H1 (cell line): Measurements from ENCODE around the gene PNMA1. TPM values are rescaled to one million over a fixed set of nuclear protein-coding genes. Genes with fewer than 3 reads are reported as not detected.

Experiments
- CTCF ChIA-PET: fragments of 300-600 bp; sonication (Branson Sonifier 250); formaldehyde crosslinking; loops from one replicate; lab custom pipeline; 2021; ENCODE audit not compliant: partially characterized antibody; lab: Charles Lee
- POLR2A ChIA-PET: fragments of 300-600 bp; sonication (Branson Sonifier 250); formaldehyde crosslinking; loops from one replicate; lab custom pipeline; 2021; ENCODE audit warnings: inconsistent platforms; ENCODE audit not compliant: partially characterized antibody; lab: Charles Lee
- DNase-seq, 2 experiments: peaks; one replicate each; pipeline versions ENCODE4 v3.0.0 to v3.0.0-alpha.2; 2010 to 2022; ENCODE audit warnings: low spot score in 2 of 2, low read depth in 1 of 2, mixed read lengths in 1 of 2
- FAIRE-seq: peaks from 2 replicates; lab custom pipeline; 2011; peaks lifted over from hg19 to GRCh38; lab: Jason Lieb, UNC
- H2AFZ ChIP-seq: 2 replicates; pipeline ENCODE4 v1.8.1; 2012; ENCODE audit warnings: low read length, inconsistent platforms
- H2AK5ac ChIP-seq: 2 replicates; pipeline ENCODE4 v1.6.1; 2013; ENCODE audit warnings: low read depth, low read length
- H2BK120ac ChIP-seq: replicated peaks from 2 replicates; pipeline ENCODE3; 2013; ENCODE audit warnings: low read depth, low read length, inconsistent platforms
- H2BK12ac ChIP-seq: 2 replicates; pipeline ENCODE4 v1.6.1; 2013; ENCODE audit warnings: low read depth, low read length
- H2BK15ac ChIP-seq: 2 replicates; pipeline ENCODE4 v1.6.1; 2013; ENCODE audit warnings: low read length
- H2BK20ac ChIP-seq: 2 replicates; pipeline ENCODE4 v1.6.1; 2013; ENCODE audit warnings: low read length
- H2BK5ac ChIP-seq: 2 replicates; pipeline ENCODE4 v1.6.1; 2013; ENCODE audit warnings: low read depth, low read length
- H3K14ac ChIP-seq: 2 replicates; pipeline ENCODE4 v1.6.1; 2013; ENCODE audit warnings: inconsistent platforms; ENCODE audit not compliant: insufficient read length
- H3K18ac ChIP-seq: 2 replicates; pipeline ENCODE4 v1.6.1; 2013; ENCODE audit warnings: low read length; ENCODE audit errors: extremely low read depth
- H3K23ac ChIP-seq: 2 replicates; pipeline ENCODE4 v1.6.1; 2013; ENCODE audit warnings: inconsistent platforms; ENCODE audit not compliant: insufficient read length
- H3K23me2 ChIP-seq: 2 replicates; pipeline ENCODE4 v1.6.1; 2013; ENCODE audit warnings: low read depth, low read length
- H3K27ac ChIP-seq: 2 replicates; pipeline ENCODE4 v1.6.1; 2011; ENCODE audit warnings: low read depth, low read length, inconsistent platforms
- H3K27me3 ChIP-seq, 4 experiments: replicated peaks in 1 of 4; 1 replicate in 1 of 4; 2 replicates in 3 of 4; pipeline versions ENCODE4 v1.6.1 to v1.8.1; 2011 to 2013; ENCODE audit warnings: low read length in 3 of 4, mild to moderate bottlenecking in 3 of 4, inconsistent platforms in 2 of 4, mixed read lengths in 2 of 4, moderate library complexity in 1 of 4; ENCODE audit not compliant: control insufficient read depth in 3 of 4, insufficient read depth in 3 of 4; ENCODE audit errors: extremely low read depth in 1 of 4
- H3K36me3 ChIP-seq, 4 experiments: 2 replicates each; pipeline versions ENCODE4 v1.6.1 to v1.8.1; 2011 to 2013; ENCODE audit warnings: mild to moderate bottlenecking in 4 of 4, low read length in 3 of 4, moderate library complexity in 2 of 4, control low read depth in 1 of 4, inconsistent platforms in 1 of 4; ENCODE audit not compliant: insufficient read depth in 4 of 4, control insufficient read depth in 2 of 4
- H3K4ac ChIP-seq: replicated peaks from 2 replicates; pipeline ENCODE3; 2013; ENCODE audit warnings: low read length, low read depth, mixed read lengths, inconsistent platforms; ENCODE audit not compliant: insufficient read length
- H3K4me1 ChIP-seq, 4 experiments: replicated peaks in 1 of 4; 1 replicate in 1 of 4; 2 replicates in 3 of 4; pipeline versions ENCODE4 v1.6.1 to v1.8.1; 2011 to 2013; ENCODE audit warnings: low read length in 3 of 4, inconsistent platforms in 2 of 4, mixed read lengths in 1 of 4; ENCODE audit not compliant: insufficient read depth in 4 of 4, control insufficient read depth in 3 of 4
- H3K4me2 ChIP-seq, 2 experiments: 2 replicates each; pipeline versions ENCODE4 v1.6.1 to v1.8.1; 2011 to 2013; ENCODE audit warnings: low read depth in 2 of 2, low read length in 2 of 2, control low read depth in 1 of 2, inconsistent platforms in 1 of 2, mild to moderate bottlenecking in 1 of 2; ENCODE audit not compliant: insufficient read depth in 1 of 2
- H3K4me3 ChIP-seq, 4 experiments: fragments of 200-600, 300-600 bp in 1 of 4; sonication (generic), shearing (Covaris generic), sonication (Bioruptor Twin) in 1 of 4; 2 replicates each; pipeline versions ENCODE4 v1.5.1 to v1.8.1; 2011 to 2016; ENCODE audit warnings: low read length in 4 of 4, low read depth in 3 of 4, control low read depth in 2 of 4, inconsistent platforms in 2 of 4, mild to moderate bottlenecking in 2 of 4, mixed read lengths in 1 of 4, moderate library complexity in 1 of 4; ENCODE audit not compliant: insufficient read depth in 2 of 4; ENCODE audit errors: extremely low read depth in 1 of 4
- H3K56ac ChIP-seq: replicated peaks from 2 replicates; pipeline ENCODE3; 2013; ENCODE audit warnings: low read depth, mild to moderate bottlenecking, mixed read lengths, low read length, inconsistent platforms; ENCODE audit not compliant: insufficient read length
- H3K79me1 ChIP-seq: 2 replicates; pipeline ENCODE4 v1.6.1; 2013; ENCODE audit warnings: low read depth, low read length, control low read depth
- H3K79me2 ChIP-seq, 2 experiments: 2 replicates each; pipeline versions ENCODE4 v1.6.1 to v1.8.1; 2012 to 2013; ENCODE audit warnings: low read length in 2 of 2, mild to moderate bottlenecking in 2 of 2, inconsistent platforms in 1 of 2; ENCODE audit not compliant: insufficient read depth in 2 of 2, control insufficient read depth in 1 of 2
- H3K9ac ChIP-seq, 4 experiments: replicated peaks in 1 of 4; 1 replicate in 1 of 4; 2 replicates in 3 of 4; pipeline versions ENCODE4 v1.6.1 to v1.8.1; 2011 to 2013; ENCODE audit warnings: low read depth in 3 of 4, low read length in 3 of 4, control low read depth in 2 of 4, mild to moderate bottlenecking in 2 of 4, moderate library complexity in 2 of 4, inconsistent platforms in 1 of 4; ENCODE audit errors: extremely low read depth in 1 of 4
- H3K9me3 ChIP-seq, 2 experiments: 2 replicates each; pipeline versions ENCODE4 v1.6.1 to v1.8.1; 2012 to 2013; ENCODE audit warnings: mild to moderate bottlenecking in 2 of 2, moderate library complexity in 2 of 2, control low read depth in 1 of 2, inconsistent platforms in 1 of 2, low read depth in 1 of 2, low read length in 1 of 2, mixed read lengths in 1 of 2; ENCODE audit not compliant: insufficient read depth in 2 of 2
- H4K20me1 ChIP-seq, 2 experiments: replicated peaks in 1 of 2; 2 replicates each; pipeline versions ENCODE3 to v1.8.1; 2011 to 2013; ENCODE audit warnings: inconsistent platforms in 2 of 2, low read length in 2 of 2, mild to moderate bottlenecking in 1 of 2; ENCODE audit not compliant: insufficient read depth in 2 of 2, control insufficient read depth in 1 of 2
- H4K5ac ChIP-seq: 2 replicates; pipeline ENCODE4 v1.6.1; 2013; ENCODE audit warnings: low read length, low read depth, mixed read lengths, inconsistent platforms; ENCODE audit not compliant: insufficient read length
- H4K8ac ChIP-seq: 2 replicates; pipeline ENCODE4 v1.8.0; 2013; ENCODE audit warnings: mild to moderate bottlenecking, moderate library complexity, low read length, inconsistent platforms; ENCODE audit not compliant: insufficient read depth; ENCODE audit errors: extremely low read depth
- H4K91ac ChIP-seq: replicated peaks from 2 replicates; pipeline ENCODE3; 2013; ENCODE audit warnings: low read length, mixed read lengths, inconsistent platforms; ENCODE audit not compliant: insufficient read length
- ASH2L ChIP-seq: fragments of 200-600, 300-600 bp; sonication (generic); IDR thresholded peaks from one replicate; pipeline ENCODE4 v1.7.1; 2017; ENCODE audit warnings: low read length
- BRCA1 ChIP-seq: IDR thresholded peaks from 2 replicates; pipeline ENCODE4 v1.6.1; 2012; ENCODE audit warnings: low read depth, low read length, improper control_type of control experiment
- TAF7 ChIP-seq: optimal IDR thresholded peaks from 2 replicates; pipeline ENCODE3; 2011; ENCODE audit warnings: low read depth, mild to moderate bottlenecking, inconsistent platforms, low read length, moderate library complexity, borderline replicate concordance
- WGBS, 2 experiments: shearing (Covaris generic) in 1 of 2; methylation state at CpG; one replicate each; pipeline versions ENCODE4 v1.1.6 to v1.1.7; 2013 to 2015; ENCODE audit warnings: low lambda C conversion rate in 2 of 2, mixed read lengths in 2 of 2, inconsistent platforms in 1 of 2, low coverage in 1 of 2, missing lambda C conversion rate in 1 of 2; ENCODE audit not compliant: insufficient replicate concordance in 2 of 2, insufficient coverage in 1 of 2, insufficient read length in 1 of 2; ENCODE audit errors: extremely low coverage in 1 of 2, missing lambda C conversion rate in 1 of 2; 5-methylcytosine and 5-hydroxymethylcytosine counted together
- polyA plus RNA-seq, 7 experiments: library from polyadenylated mRNA; depleted of rRNA in 3 of 7; stranded (reverse) in 5 of 7; unstranded in 2 of 7; fragments of >200 nt in 5 of 7; fragments of 200-250 nt in 2 of 7; gene quantifications; 1 replicate in 5 of 7; 2 replicates in 1 of 7; 4 replicates in 1 of 7; pipeline versions ENCODE4 v1.2.1 to v1.2.3, GENCODE V29; 2011 to 2013; ENCODE audit warnings: missing spikeins in 2 of 7, mixed read lengths in 2 of 7
- total RNA-seq: library from RNA; stranded (reverse); fragmentation: NEBNext Ultra II Directional; extraction: Animal tissue kit (Norgen Biotek cat#: 25700); gene quantifications from 2 replicates; pipeline ENCODE4 v1.2.1, GENCODE V29; 2021

The PNMA1 gene
- total and polyA plus RNA-seq, 2 of the 8 experiments (the other 6 are each of a cell fraction or from before 2014, with no cell fraction given) = 15.8 to 52.7 TPM

DNA sequence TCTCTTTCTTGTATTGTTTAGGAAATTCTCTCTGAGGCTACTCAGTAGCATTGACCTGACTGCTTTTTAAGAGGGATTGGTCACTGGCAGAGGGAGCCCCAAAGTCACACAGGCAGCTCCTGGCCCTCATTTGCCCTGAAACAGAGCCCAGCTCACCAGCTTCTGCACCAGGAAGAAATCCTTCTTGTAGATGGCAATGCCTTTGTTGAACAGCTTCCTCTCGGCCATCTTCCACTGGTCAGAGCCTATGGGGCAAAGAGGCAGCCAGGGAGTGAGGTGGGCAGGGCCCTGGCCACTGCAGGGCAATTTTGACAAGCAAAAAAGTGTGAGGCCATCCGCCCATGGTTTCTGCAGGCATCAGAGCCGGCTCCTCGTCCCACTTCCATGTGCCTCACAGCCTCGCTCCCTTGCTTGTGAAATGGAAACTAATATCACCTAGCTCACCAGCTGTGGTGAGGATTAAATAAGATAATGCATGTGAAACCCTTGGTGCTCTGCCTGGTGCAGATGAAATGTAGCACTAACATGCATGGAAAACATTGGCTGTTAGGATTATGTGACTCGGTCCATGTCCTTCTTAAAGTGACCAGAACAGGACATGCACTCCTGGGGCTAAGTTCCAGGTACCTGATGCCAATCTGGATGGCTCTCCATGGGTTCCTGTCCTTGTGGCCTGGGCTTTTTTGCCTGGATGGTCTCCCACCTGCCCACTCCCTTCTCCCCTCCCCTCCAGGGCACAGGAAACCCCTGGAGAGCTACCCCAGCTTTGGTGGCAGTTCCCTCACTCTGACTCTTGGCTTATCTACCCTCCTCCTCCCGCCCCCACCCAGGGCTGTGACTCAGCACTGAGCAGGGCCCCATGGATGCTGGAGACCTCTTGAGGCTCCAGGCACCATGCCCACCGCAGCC is 11.2 kb upstream of the PNMA1 start:
- Histone ChIP-seq H3K27me3 (no peaks in the 10 kb centered on the region), H2AK5ac (no peak overlapping the region), H4K5ac (no peak overlapping the region), H3K4me3 (no peak overlapping the region), H3K4me1 (peaks cover 7 to 14% (median 11%) of the 10 kb centered on the region in 4 experiments), H2BK5ac (no peak overlapping the region), H4K91ac (no peak overlapping the region), H3K79me2 (no peaks in the 10 kb centered on the region), H2BK20ac (no peak overlapping the region), H4K8ac (no peak overlapping the region), H3K4ac (no peak overlapping the region), H3K9ac (no peak overlapping the region), H3K23ac (no peak overlapping the region), H2BK15ac (no peak overlapping the region), H3K14ac (no peak overlapping the region), H3K27ac (no peak overlapping the region), H2BK120ac (no peak overlapping the region), H4K20me1 (no peaks in the 10 kb centered on the region), H3K23me2 (no peaks in the 10 kb centered on the region), H3K18ac (no peak overlapping the region), H3K79me1 (no peaks in the 10 kb centered on the region), H3K4me2 (no peak overlapping the region), H2AFZ (no peak overlapping the region), H3K36me3 (peaks cover 0 to 6% (median 2%) of the 10 kb centered on the region in 4 experiments; a peak in 2 of 8 replicates), H3K56ac (no peak overlapping the region), H2BK12ac (no peak overlapping the region), H3K9me3 (no peaks in the 10 kb centered on the region)
- no peak for FAIRE-seq
- ChIA-PET POLR2A (interaction anchor here (1.2 kb wide), 1 partner anchor 33 kb away, joined by 3 read pairs; no protein-coding TSS in a partner anchor), CTCF (interaction anchor here (0.5 to 13.7 kb wide), 6 partner anchors 9 to 1233 kb away, joined by 3 to 179 read pairs (median 7); a partner anchor contains a TSS)
- WGBS, 2 experiments = 90% methylated on average over 8 of the region's 8 CpGs; no CpG with 5 or more reads in 1 of the 2 experiments
- DNase-seq = no peak
- TF ChIP-seq TAF7 = no peak
- no peak for TF ChIP-seq ASH2L
- TF ChIP-seq BRCA1 = no peak
